IPS DF 19.7 (cell line): Measurements from ENCODE around the gene TSN.
"Not testable (repeated sequence)": the region's sequence is repeated elsewhere in the genome, so short reads cannot be mapped to it uniquely, and the experiment has no call there.

Experiments
- DNase-seq: peaks from one replicate; pipeline ENCODE4 v3.0.0-alpha.2; 2013; ENCODE audit warnings: low read depth, low spot score

The TSN gene

GRCh38 chr2:121755237-121756111 is at the start of gene TSN:
TSN (plus strand) TSS chr2:121755651; CDS start chr2:121755780, 129 bp downstream.
- peak; percentile 91 for DNase-seq

GRCh38 chr2:121705958-121706357 is 49.5 kb upstream of the TSN start:
- DNase-seq = no peak

- no peak for DNase-seq
These were observed 48.0 kb upstream of the TSN start for GRCh38 chr2:121707344-121707919.

GRCh38 chr2:121707920-121708361 is 47.5 kb upstream of the TSN start:
- DNase-seq = no peak

GRCh38 chr2:121709776-121710469 is 45.5 kb upstream of the TSN start:
- DNase-seq = no peak

- no peak for DNase-seq
These were observed 44.8 kb upstream of the TSN start for GRCh38 chr2:121710470-121711170.

- DNase-seq = not testable (repeated sequence)
These were observed 44.0 kb upstream of the TSN start for GRCh38 chr2:121711481-121711880.

- no peak for DNase-seq
These were observed 39.3 kb upstream of the TSN start for GRCh38 chr2:121716126-121716525.

GRCh38 chr2:121717529-121717928 is 37.9 kb upstream of the TSN start:
- no peak for DNase-seq

- DNase-seq = no peak
These were observed 33.5 kb upstream of the TSN start for GRCh38 chr2:121721926-121722325.

GRCh38 chr2:121722479-121722878 is 33.0 kb upstream of the TSN start:
- no peak for DNase-seq

- DNase-seq = no peak
These were observed 32.1 kb upstream of the TSN start for GRCh38 chr2:121723316-121723715.

- no peak for DNase-seq
These were observed 28.1 kb upstream of the TSN start for GRCh38 chr2:121727332-121727731.

- no peak for DNase-seq
These were observed 27.5 kb upstream of the TSN start for GRCh38 chr2:121727950-121728349.

- no peak for DNase-seq
These were observed 24.1 kb upstream of the TSN start for GRCh38 chr2:121731366-121731765.

GRCh38 chr2:121734544-121734943 is 20.9 kb upstream of the TSN start:
- not testable (repeated sequence) for DNase-seq

GRCh38 chr2:121735518-121736074 is 19.9 kb upstream of the TSN start:
- no peak for DNase-seq

GRCh38 chr2:121736140-121736461 is 19.4 kb upstream of the TSN start:
- no peak for DNase-seq

- DNase-seq = peak; percentile 59
These were observed 18.8 kb upstream of the TSN start, which contains the start of gene NIFK for GRCh38 chr2:121736462-121737336. NIFK (minus strand) TSS chr2:121736875; CDS start chr2:121736850, 25 bp downstream.

GRCh38 chr2:121740973-121741372 is 14.5 kb upstream of the TSN start:
- DNase-seq = no peak

- no peak for DNase-seq
These were observed 14.0 kb upstream of the TSN start for GRCh38 chr2:121741450-121741849.
